Measurements from ENCODE around the gene CDK6. TPM values are rescaled to one million over a fixed set of nuclear protein-coding genes. Genes with fewer than 3 reads are reported as not detected.

Gene CDK6
- total RNA-seq, 3 donors from 2014 or later = 310 to 350 (median 347) TPM

- H3K4me1 Mint-ChIP-seq (ENCODE audit: low read depth) = peaks cover 90% of the 10 kb centered on the region
- no peaks in the 10 kb centered on the region for H3K27me3 Mint-ChIP-seq (ENCODE audit: low read depth)
- H3K36me3 Mint-ChIP-seq (ENCODE audit: insufficient read depth) = peaks cover 36% of the 10 kb centered on the region
- no peaks in the 10 kb centered on the region for H3K9me3 Mint-ChIP-seq
- DNase-seq = no peak
- peak; percentile 44 to 47 for ATAC-seq
- no peak overlapping the region for H3K4me3 Mint-ChIP-seq
Observed at GRCh38 chr7:92645114-92646061, 191.0 kb downstream of the CDK6 start.

DNA sequence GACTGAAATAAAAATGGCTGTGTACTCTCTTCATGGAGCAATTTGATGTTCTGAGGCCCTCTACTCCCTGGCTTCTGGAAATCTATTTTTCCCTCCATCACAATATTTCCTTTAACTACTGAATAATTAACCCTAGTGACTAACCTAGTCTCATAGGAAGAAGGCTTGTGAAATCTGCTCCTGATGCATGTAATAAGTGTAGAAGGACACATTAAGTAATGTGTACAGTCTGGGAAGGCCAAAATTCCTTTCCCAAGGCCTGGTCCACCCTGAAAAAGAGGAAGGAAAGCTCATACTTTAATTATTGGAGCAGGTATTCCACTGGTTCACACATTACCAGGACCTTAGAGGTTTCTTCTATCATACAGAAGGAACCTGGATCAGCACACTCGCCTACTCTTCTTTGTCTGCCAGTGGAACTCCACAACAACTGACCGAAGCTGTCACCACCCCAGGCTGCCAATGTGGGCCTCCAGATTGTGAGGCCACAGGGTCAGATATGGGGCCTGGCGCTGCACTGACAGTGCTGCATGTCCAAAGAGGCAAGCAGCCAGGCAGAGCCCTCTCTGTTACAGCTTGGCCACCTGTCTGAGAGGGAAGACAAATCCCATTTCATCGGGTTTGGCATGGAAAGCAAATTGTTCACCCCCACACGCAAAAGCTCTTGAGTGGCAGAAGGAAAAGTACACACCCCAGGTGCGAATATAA lies 191.8 kb downstream of the CDK6 start:
- ATAC-seq (no peak), DNase-seq (no peak)
- peaks cover 94% of the 10 kb centered on the region for H3K4me1 Mint-ChIP-seq (ENCODE audit: low read depth)
- H3K27me3 Mint-ChIP-seq (ENCODE audit: low read depth) = no peaks in the 10 kb centered on the region
- peaks cover 34% of the 10 kb centered on the region for H3K36me3 Mint-ChIP-seq (ENCODE audit: insufficient read depth)
- H3K9me3 Mint-ChIP-seq = no peaks in the 10 kb centered on the region
- no peak overlapping the region for H3K4me3 Mint-ChIP-seq

GRCh38 chr7:92643821-92644220 lies 192.6 kb downstream of the CDK6 start:
- DNase-seq (no peak), ATAC-seq (no peak)
- Mint-ChIP-seq H3K4me1 (ENCODE audit: low read depth) (peaks cover 96% of the 10 kb centered on the region), H3K9me3 (no peaks in the 10 kb centered on the region), H3K4me3 (no peak overlapping the region), H3K27me3 (ENCODE audit: low read depth) (no peaks in the 10 kb centered on the region), H3K36me3 (ENCODE audit: insufficient read depth) (peaks cover 40% of the 10 kb centered on the region)

- ATAC-seq (peak; percentile 78 to 81), DNase-seq (peak; percentile 42)
- Mint-ChIP-seq H3K9me3 (no peaks in the 10 kb centered on the region), H3K36me3 (ENCODE audit: insufficient read depth) (peaks cover 40% of the 10 kb centered on the region), H3K4me3 (peak overlapping the region; percentile 60), H3K4me1 (ENCODE audit: low read depth) (peaks cover 84% of the 10 kb centered on the region), H3K27me3 (ENCODE audit: low read depth) (no peaks in the 10 kb centered on the region)
Observed at GRCh38 chr7:92641921-92642511, 194.4 kb downstream of the CDK6 start.

DNA sequence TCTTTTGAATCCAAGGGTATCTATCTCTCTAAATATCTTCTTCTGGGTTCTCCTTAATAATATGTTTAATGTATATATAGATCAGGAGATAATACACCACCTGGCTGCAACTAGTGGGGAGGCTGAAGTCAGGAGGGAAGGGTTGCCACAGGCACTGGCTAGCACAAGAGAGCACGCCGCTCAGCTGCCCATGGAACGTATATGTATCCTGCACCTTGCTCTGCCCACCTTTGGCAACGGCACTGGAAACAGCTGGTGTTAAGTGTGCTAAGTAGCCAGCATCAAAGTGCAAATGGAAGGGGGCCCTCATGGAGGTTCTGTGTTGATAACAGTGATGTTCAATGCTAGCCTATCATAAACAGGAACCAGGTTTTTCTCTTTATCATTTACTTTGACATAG lies 196.4 kb downstream of the CDK6 start:
- no peaks in the 10 kb centered on the region for H3K9me3 Mint-ChIP-seq
- no peaks in the 10 kb centered on the region for H3K27me3 Mint-ChIP-seq (ENCODE audit: low read depth)
- DNase-seq (no peak), ATAC-seq (no peak)
- no peak overlapping the region for H3K4me3 Mint-ChIP-seq
- peaks cover 75% of the 10 kb centered on the region for H3K4me1 Mint-ChIP-seq (ENCODE audit: low read depth)
- peaks cover 34% of the 10 kb centered on the region for H3K36me3 Mint-ChIP-seq (ENCODE audit: insufficient read depth)

DNA sequence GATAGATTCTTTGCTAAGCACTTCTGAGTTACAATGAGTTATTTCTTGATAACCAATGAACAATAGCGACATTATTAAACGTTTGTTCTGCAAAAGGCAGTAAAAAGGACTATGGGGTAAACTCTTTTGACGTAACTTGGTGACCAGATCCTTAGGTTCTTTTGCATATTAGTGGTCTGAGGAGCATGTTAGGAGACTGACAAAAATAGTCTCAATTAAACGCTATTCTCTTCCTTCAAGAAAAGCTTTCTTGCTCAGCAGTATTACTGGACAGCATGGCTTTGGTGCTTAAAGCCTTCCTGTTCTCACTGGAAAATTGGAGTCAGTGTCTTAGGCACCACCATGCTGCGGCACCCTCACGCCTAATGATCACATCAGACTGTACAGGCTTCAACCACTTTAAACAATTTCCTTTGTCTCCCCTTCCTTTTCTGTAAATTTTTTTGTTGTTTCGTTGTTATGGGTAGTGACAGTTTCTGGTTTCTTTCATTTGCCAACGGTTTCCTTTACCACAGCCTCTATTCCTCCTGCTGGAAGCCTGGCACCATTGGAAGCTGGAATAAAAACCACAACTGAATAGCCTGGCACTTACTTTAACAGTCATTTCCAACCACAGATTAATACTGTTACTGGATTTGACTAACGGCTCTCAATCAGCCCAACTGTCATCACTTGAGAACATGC lies 197.0 kb downstream of the CDK6 start:
- H3K36me3 Mint-ChIP-seq (ENCODE audit: insufficient read depth) = peaks cover 31% of the 10 kb centered on the region
- H3K4me1 Mint-ChIP-seq (ENCODE audit: low read depth) = peaks cover 74% of the 10 kb centered on the region
- no peaks in the 10 kb centered on the region for H3K27me3 Mint-ChIP-seq (ENCODE audit: low read depth)
- no peak for DNase-seq
- H3K4me3 Mint-ChIP-seq = peak overlapping the region; percentile 62
- ATAC-seq = no peak
- H3K9me3 Mint-ChIP-seq = no peaks in the 10 kb centered on the region

DNA sequence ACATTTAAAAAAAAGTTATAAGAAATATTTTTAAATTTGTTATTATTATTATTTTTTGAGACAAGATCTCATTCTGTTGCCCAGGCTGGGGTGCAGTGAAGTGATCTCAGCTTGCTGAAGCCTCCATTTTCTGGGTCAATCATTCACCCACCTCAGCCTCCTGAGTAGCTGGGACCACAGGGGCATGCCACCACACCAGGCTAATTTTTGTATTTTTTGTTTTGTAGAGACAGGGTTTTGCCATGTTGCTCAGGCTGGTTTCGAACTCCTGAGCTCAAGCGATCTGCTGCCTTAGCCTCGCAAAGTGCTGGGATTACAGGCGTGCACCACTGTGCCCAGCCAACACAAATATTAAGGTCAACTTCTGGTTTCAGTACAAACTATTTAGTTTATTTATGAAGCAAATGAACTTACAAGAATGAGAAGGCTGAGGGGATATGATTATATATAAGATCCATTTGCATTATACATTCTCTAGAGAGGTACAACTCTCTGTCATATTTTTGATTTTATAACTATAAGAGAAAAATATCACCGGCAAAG lies 200.3 kb downstream of the CDK6 start:
- Mint-ChIP-seq H3K27me3 (ENCODE audit: low read depth) (no peaks in the 10 kb centered on the region), H3K9me3 (no peaks in the 10 kb centered on the region), H3K36me3 (ENCODE audit: insufficient read depth) (peaks cover 20% of the 10 kb centered on the region), H3K4me3 (no peak overlapping the region), H3K4me1 (ENCODE audit: low read depth) (peaks cover 70% of the 10 kb centered on the region)
- no peak for ATAC-seq
- DNase-seq = no peak

GRCh38 chr7:92635538-92635937 lies 200.8 kb downstream of the CDK6 start:
- ATAC-seq = no peak
- H3K27me3 Mint-ChIP-seq (ENCODE audit: low read depth) = no peaks in the 10 kb centered on the region
- no peaks in the 10 kb centered on the region for H3K9me3 Mint-ChIP-seq
- peak overlapping the region; percentile 57 for H3K4me3 Mint-ChIP-seq
- peaks cover 72% of the 10 kb centered on the region for H3K4me1 Mint-ChIP-seq (ENCODE audit: low read depth)
- peaks cover 18% of the 10 kb centered on the region for H3K36me3 Mint-ChIP-seq (ENCODE audit: insufficient read depth)
- no peak for DNase-seq

DNA sequence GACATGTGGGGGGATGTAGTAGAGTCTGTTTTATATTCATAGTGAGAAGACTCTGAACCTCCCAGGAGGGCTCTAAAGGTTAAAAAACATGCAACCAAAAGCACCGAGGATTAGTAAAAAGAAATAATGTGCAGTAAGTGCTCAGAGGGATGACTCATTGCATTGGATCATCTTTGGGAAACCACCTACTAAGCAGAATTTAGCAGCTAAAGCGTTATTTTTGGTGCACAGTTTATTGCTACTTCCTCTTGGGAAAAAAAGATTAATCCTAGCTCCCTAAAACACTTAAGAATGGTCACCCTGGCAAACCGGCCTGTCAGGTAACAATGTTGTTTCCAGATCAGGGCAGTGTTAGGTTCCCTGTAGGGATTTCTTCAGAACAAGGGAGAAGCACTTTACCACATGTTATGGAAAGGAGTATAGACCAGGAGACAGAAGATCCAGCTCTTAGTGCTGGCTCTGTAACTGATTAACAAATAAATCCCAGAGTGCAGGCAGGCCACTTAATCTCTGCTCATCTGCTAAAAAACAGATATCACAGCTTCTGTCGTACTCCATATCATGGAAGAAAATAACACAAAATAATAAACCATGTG lies 201.4 kb downstream of the CDK6 start:
- H3K4me1 Mint-ChIP-seq (ENCODE audit: low read depth) = peaks cover 70% of the 10 kb centered on the region
- H3K4me3 Mint-ChIP-seq = peak overlapping the region; percentile 46
- no peaks in the 10 kb centered on the region for H3K27me3 Mint-ChIP-seq (ENCODE audit: low read depth)
- no peaks in the 10 kb centered on the region for H3K9me3 Mint-ChIP-seq
- ATAC-seq (peak; percentile 30 to 41), DNase-seq (no peak)
- peaks cover 20% of the 10 kb centered on the region for H3K36me3 Mint-ChIP-seq (ENCODE audit: insufficient read depth)

GRCh38 chr7:92634205-92634604 lies 202.2 kb downstream of the CDK6 start:
- Mint-ChIP-seq H3K4me1 (ENCODE audit: low read depth) (peaks cover 67% of the 10 kb centered on the region), H3K4me3 (peak overlapping the region; percentile 69)
- DNase-seq = no peak

GRCh38 chr7:92633211-92633906 lies 203.0 kb downstream of the CDK6 start:
- Mint-ChIP-seq H3K4me1 (ENCODE audit: low read depth) (peaks cover 69% of the 10 kb centered on the region), H3K4me3 (peak overlapping the region; percentile 62), H3K9me3 (peaks cover 9% of the 10 kb centered on the region), H3K27me3 (ENCODE audit: low read depth) (no peaks in the 10 kb centered on the region), H3K36me3 (ENCODE audit: insufficient read depth) (peaks cover 16% of the 10 kb centered on the region)
- peak; percentile 20 to 32 for ATAC-seq
- no peak for DNase-seq

More at GRCh38 chr7:92634205-92634604, 202.2 kb downstream of the CDK6 start:
- ATAC-seq = no peak
- H3K27me3 Mint-ChIP-seq (ENCODE audit: low read depth) = no peaks in the 10 kb centered on the region
- H3K9me3 Mint-ChIP-seq = peaks cover under 1% of the 10 kb centered on the region
- H3K36me3 Mint-ChIP-seq (ENCODE audit: insufficient read depth) = peaks cover 14% of the 10 kb centered on the region

DNA sequence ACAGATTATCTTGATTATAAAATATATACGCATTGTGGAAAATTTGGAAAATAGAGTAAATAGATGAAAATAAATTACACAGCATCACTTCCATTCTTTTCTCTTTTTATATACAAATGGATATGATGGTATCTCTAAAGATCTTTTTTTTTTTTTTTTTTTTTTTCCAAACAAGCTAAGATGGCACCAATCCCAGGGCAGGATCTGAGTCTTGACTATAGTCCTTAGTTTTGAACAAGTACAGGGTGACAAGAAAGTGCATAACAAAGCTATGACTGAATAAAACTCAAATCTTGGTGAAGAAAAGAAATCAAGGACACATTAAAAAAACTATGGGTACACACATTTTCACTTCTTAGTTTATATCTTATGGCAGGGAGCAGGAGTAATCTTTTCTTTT lies 203.6 kb downstream of the CDK6 start:
- peaks cover 75% of the 10 kb centered on the region for H3K4me1 Mint-ChIP-seq (ENCODE audit: low read depth)
- ATAC-seq (no peak), DNase-seq (no peak)
- peak overlapping the region; percentile 62 for H3K4me3 Mint-ChIP-seq
- H3K27me3 Mint-ChIP-seq (ENCODE audit: low read depth) = no peaks in the 10 kb centered on the region
- peaks cover 12% of the 10 kb centered on the region for H3K9me3 Mint-ChIP-seq
- H3K36me3 Mint-ChIP-seq (ENCODE audit: insufficient read depth) = peaks cover 22% of the 10 kb centered on the region

Data from activated T-cell treated with anti-CD3 and anti-CD28 coated beads, Interleukin-2, amount 50 U/mL, for 4 hours (primary cell).